Aorta (tissue), 5 donors: ENCODE measurements around the gene ADAMTSL5. TPM values are rescaled to one million over a fixed set of nuclear protein-coding genes. Genes with fewer than 3 reads are reported as not detected.

Experiments used
- ATAC-seq: fragments of 200-7000 bp; cut with Tn5 transposase; one replicate; pipeline ENCODE4 v1.9.1; 2022; ENCODE audit warnings: moderate library complexity; ENCODE audit not compliant: low FRiP score
- DNase-seq, 2 donors: peaks; one replicate each; pipeline ENCODE4 v3.0.0-alpha.2; 2020
- H3K27ac ChIP-seq, 2 donors: one replicate each; pipeline ENCODE4 v1.5.1; 2013; ENCODE audit warnings: low read length in 2 of 2, mild to moderate bottlenecking in 2 of 2, moderate library complexity in 2 of 2, control low read depth in 1 of 2, inconsistent platforms in 1 of 2, low read depth in 1 of 2
- H3K27me3 ChIP-seq, 2 donors: one replicate each; pipeline ENCODE4 v1.6.1; 2013; ENCODE audit warnings: control low read depth in 1 of 2, low read length in 1 of 2, mild to moderate bottlenecking in 1 of 2, moderate library complexity in 1 of 2; ENCODE audit not compliant: insufficient read depth in 2 of 2, control insufficient read depth in 1 of 2
- H3K36me3 ChIP-seq, 2 donors: one replicate each; pipeline ENCODE4 v1.6.1; 2013; ENCODE audit warnings: control low read depth in 1 of 2, low read length in 1 of 2, mild to moderate bottlenecking in 1 of 2; ENCODE audit not compliant: insufficient read depth in 2 of 2, control insufficient read depth in 1 of 2
- H3K4me1 ChIP-seq, 2 donors: one replicate each; pipeline ENCODE4 v1.6.1; 2013; ENCODE audit warnings: low read length in 2 of 2, control low read depth in 1 of 2, mild to moderate bottlenecking in 1 of 2, moderate library complexity in 1 of 2; ENCODE audit not compliant: insufficient read depth in 2 of 2, control insufficient read depth in 1 of 2
- H3K4me3 ChIP-seq, 2 donors: one replicate each; pipeline ENCODE4 v1.5.1; 2013; ENCODE audit warnings: low read length in 2 of 2, control low read depth in 1 of 2, mild to moderate bottlenecking in 1 of 2
- H3K9me3 ChIP-seq: one replicate; pipeline ENCODE4 v1.6.1; 2013; ENCODE audit warnings: mild to moderate bottlenecking, low read length; ENCODE audit not compliant: control insufficient read depth
- WGBS, 2 donors: extraction: QIAGEN DNeasy Blood & Tissue Kit; methylation state at CpG; one replicate each; pipeline ENCODE4 v1.1.7; 2013; 5-methylcytosine and 5-hydroxymethylcytosine counted together
- intact Hi-C, 2 donors: fragments of 100-400 bp; cut with DNase I; formaldehyde crosslinking; loops; one replicate each; pipeline versions ENCODE4 v1.14.2 to v1.15.0; 2022
- polyA plus RNA-seq, 2 donors: library from polyadenylated mRNA; stranded (reverse); fragments of 200-250 nt; gene quantifications; one replicate each; pipeline ENCODE4 v1.2.3, GENCODE V29; 2013
- total RNA-seq, 2 donors: library from RNA; stranded (reverse); fragmentation: NEBNext Ultra II Directional; extraction: Animal tissue kit (Norgen Biotek cat#: 25700); gene quantifications; one replicate each; pipeline ENCODE4 v1.2.1, GENCODE V29; 2021
- donor health status: healthy with polysubstance abuse.
- donor health status: Bipolar disorder and iron deficiency.
- donor health status: DM: no; HTN: no; CAD: no.
- donor health status: DM: no; HTN: no; CAD: no.
- donor health status: DM: yes; HTN: yes; CAD: no.

Gene ADAMTSL5
- total and polyA plus RNA-seq, 4 donors: 3.1 to 18.2 (median 6.1) TPM

GRCh38 chr19:1489463-1490310, 23.1 kb downstream of the ADAMTSL5 start:
- Histone ChIP-seq H3K9me3 (no peaks in the 10 kb centered on the region), H3K36me3 (no peaks in the 10 kb centered on the region), H3K27ac (no peak overlapping the region), H3K4me3 (peak overlapping the region; percentile 4 to 54), H3K4me1 (no peaks in the 10 kb centered on the region), H3K27me3 (no peaks in the 10 kb centered on the region)
- intact Hi-C loops: loop anchor here in 1 of 2 donors (1.0 to 2.0 kb wide), 2 partner anchors 10 to 51 kb away; partner anchors contain the start of genes C19orf25 and RPS15
- WGBS, 2 donors: 27 to 32% methylated on average over 37 of the region's 37 CpGs
- no peak for ATAC-seq
- peak in 1 of 2 donors; percentile 75 for DNase-seq

- H3K27me3 ChIP-seq: no peaks in the 10 kb centered on the region
- no peaks in the 10 kb centered on the region for H3K9me3 ChIP-seq
- intact Hi-C loops: no loop called here
Observed at GRCh38 chr19:1488282-1488601, 24.6 kb downstream of the ADAMTSL5 start.

GRCh38 chr19:1487576-1488281, 25.1 kb downstream of the ADAMTSL5 start:
- DNase-seq: no peak
- Histone ChIP-seq H3K4me1 (no peaks in the 10 kb centered on the region), H3K27me3 (no peaks in the 10 kb centered on the region), H3K4me3 (no peak overlapping the region), H3K27ac (no peak overlapping the region), H3K36me3 (no peaks in the 10 kb centered on the region), H3K9me3 (no peaks in the 10 kb centered on the region)
- no peak for ATAC-seq
- intact Hi-C loops: no loop called here
- WGBS, 2 donors: 92 to 93% methylated on average over 40 of the region's 40 CpGs

More at GRCh38 chr19:1488282-1488601, 24.6 kb downstream of the ADAMTSL5 start:
- no peak for ATAC-seq
- Histone ChIP-seq H3K36me3 (no peaks in the 10 kb centered on the region), H3K27ac (no peak overlapping the region), H3K4me1 (no peaks in the 10 kb centered on the region), H3K4me3 (no peak overlapping the region)
- WGBS, 2 donors: 90 to 94% methylated on average over 10 to 11 of the region's 11 CpGs
- no peak for DNase-seq

GRCh38 chr19:1486720-1487575, 25.9 kb downstream of the ADAMTSL5 start:
- H3K36me3 ChIP-seq: no peaks in the 10 kb centered on the region
- whole genome bisulfite sequencing, 2 donors: 91 to 94% methylated on average over 34 to 56 of the region's 56 CpGs
- no peak for DNase-seq

GRCh38 chr19:1483979-1484428, 28.8 kb downstream of the ADAMTSL5 start:
- 91 to 92% methylated on average over 23 of the region's 23 CpGs for WGBS, 2 donors
- no peaks in the 10 kb centered on the region for H3K27me3 ChIP-seq
- no peak overlapping the region for H3K27ac ChIP-seq
- intact Hi-C loops: no loop called here
- H3K4me3 ChIP-seq: no peak overlapping the region
- ATAC-seq (no peak), DNase-seq (no peak)
- H3K36me3 ChIP-seq: no peaks in the 10 kb centered on the region
- H3K4me1 ChIP-seq: no peaks in the 10 kb centered on the region
- H3K9me3 ChIP-seq: no peaks in the 10 kb centered on the region

More at GRCh38 chr19:1486720-1487575, 25.9 kb downstream of the ADAMTSL5 start:
- Histone ChIP-seq H3K27me3 (no peaks in the 10 kb centered on the region), H3K9me3 (no peaks in the 10 kb centered on the region), H3K4me3 (no peak overlapping the region), H3K27ac (no peak overlapping the region), H3K4me1 (no peaks in the 10 kb centered on the region)
- no peak for ATAC-seq
- intact Hi-C loops: no loop called here

GRCh38 chr19:1483131-1483978, 29.5 kb downstream of the ADAMTSL5 start:
- intact Hi-C loops: no loop called here
- Histone ChIP-seq H3K4me1 (no peaks in the 10 kb centered on the region), H3K9me3 (no peaks in the 10 kb centered on the region), H3K27ac (no peak overlapping the region), H3K4me3 (no peak overlapping the region), H3K36me3 (no peaks in the 10 kb centered on the region), H3K27me3 (no peaks in the 10 kb centered on the region)
- 91% methylated on average over 75 to 77 of the region's 77 CpGs for WGBS, 2 donors
- DNase-seq (no peak), ATAC-seq (no peak)

GRCh38 chr19:1482361-1483130, 30.3 kb downstream of the ADAMTSL5 start:
- 80 to 83% methylated on average over 37 of the region's 37 CpGs for WGBS, 2 donors
- H3K27me3 ChIP-seq: no peaks in the 10 kb centered on the region
- DNase-seq (no peak), ATAC-seq (no peak)
- no peaks in the 10 kb centered on the region for H3K9me3 ChIP-seq
- intact Hi-C loops: no loop called here
- no peak overlapping the region for H3K4me3 ChIP-seq
- H3K36me3 ChIP-seq: no peaks in the 10 kb centered on the region
- H3K4me1 ChIP-seq: no peaks in the 10 kb centered on the region
- no peak overlapping the region for H3K27ac ChIP-seq
